ENCODE measurements around the gene DDX18.

DDX18 gene

GRCh38 chr2:117835990-117836760, 21.7 kb downstream of the DDX18 start:
- peak; percentile 68 to 78 for ATAC-seq

- no peak for ATAC-seq
Observed at GRCh38 chr2:117845304-117845703, 30.8 kb downstream of the DDX18 start.

GRCh38 chr2:117850015-117850414, 35.5 kb downstream of the DDX18 start:
- no peak for ATAC-seq

- no peak for ATAC-seq
Observed at GRCh38 chr2:117850461-117850860, 36.0 kb downstream of the DDX18 start.

- ATAC-seq = no peak
Observed at GRCh38 chr2:117851969-117852368, 37.5 kb downstream of the DDX18 start.

GRCh38 chr2:117853316-117853715, 38.8 kb downstream of the DDX18 start:
- ATAC-seq = no peak

GRCh38 chr2:117853873-117854272, 39.4 kb downstream of the DDX18 start:
- ATAC-seq = no peak

GRCh38 chr2:117854610-117855009, 40.1 kb downstream of the DDX18 start:
- no peak for ATAC-seq

GRCh38 chr2:117855886-117856285, 41.4 kb downstream of the DDX18 start:
- ATAC-seq = no peak

- ATAC-seq = no peak
Observed at GRCh38 chr2:117856415-117857210, 42.1 kb downstream of the DDX18 start.

- no peak for ATAC-seq
Observed at GRCh38 chr2:117858336-117858735, 43.8 kb downstream of the DDX18 start.

GRCh38 chr2:117858892-117859531, 44.5 kb downstream of the DDX18 start:
- ATAC-seq = no peak

GRCh38 chr2:117859532-117859911, 45.0 kb downstream of the DDX18 start:
- no peak for ATAC-seq

- no peak for ATAC-seq
Observed at GRCh38 chr2:117859924-117860647, 45.6 kb downstream of the DDX18 start.

- ATAC-seq = no peak
Observed at GRCh38 chr2:117862459-117862858, 48.0 kb downstream of the DDX18 start.

- ATAC-seq = no peak
Observed at GRCh38 chr2:117875786-117876185, 61.3 kb downstream of the DDX18 start.

GRCh38 chr2:117879003-117879402, 64.5 kb downstream of the DDX18 start:
- ATAC-seq = no peak
